Loucy (cell line): ENCODE results near the gene OVOL1.

Source experiments
- EZH2phosphoT487 ChIP-seq: fragments of 200-600 bp; IDR thresholded peaks from 2 replicates; pipeline ENCODE4 v1.6.1; 2018; ENCODE audit warnings: antibody characterized with exemption, mild to moderate bottlenecking, moderate library complexity, borderline replicate concordance
- TF ChIP-seq, protein P1 (sequence below): fragments of 200-600 bp; sonication (generic); conservative IDR thresholded peaks from 2 replicates; pipeline ENCODE4 v1.5.1; 2014; ENCODE audit warnings: mild to moderate bottlenecking, antibody characterized with exemption, low read length

DNA sequence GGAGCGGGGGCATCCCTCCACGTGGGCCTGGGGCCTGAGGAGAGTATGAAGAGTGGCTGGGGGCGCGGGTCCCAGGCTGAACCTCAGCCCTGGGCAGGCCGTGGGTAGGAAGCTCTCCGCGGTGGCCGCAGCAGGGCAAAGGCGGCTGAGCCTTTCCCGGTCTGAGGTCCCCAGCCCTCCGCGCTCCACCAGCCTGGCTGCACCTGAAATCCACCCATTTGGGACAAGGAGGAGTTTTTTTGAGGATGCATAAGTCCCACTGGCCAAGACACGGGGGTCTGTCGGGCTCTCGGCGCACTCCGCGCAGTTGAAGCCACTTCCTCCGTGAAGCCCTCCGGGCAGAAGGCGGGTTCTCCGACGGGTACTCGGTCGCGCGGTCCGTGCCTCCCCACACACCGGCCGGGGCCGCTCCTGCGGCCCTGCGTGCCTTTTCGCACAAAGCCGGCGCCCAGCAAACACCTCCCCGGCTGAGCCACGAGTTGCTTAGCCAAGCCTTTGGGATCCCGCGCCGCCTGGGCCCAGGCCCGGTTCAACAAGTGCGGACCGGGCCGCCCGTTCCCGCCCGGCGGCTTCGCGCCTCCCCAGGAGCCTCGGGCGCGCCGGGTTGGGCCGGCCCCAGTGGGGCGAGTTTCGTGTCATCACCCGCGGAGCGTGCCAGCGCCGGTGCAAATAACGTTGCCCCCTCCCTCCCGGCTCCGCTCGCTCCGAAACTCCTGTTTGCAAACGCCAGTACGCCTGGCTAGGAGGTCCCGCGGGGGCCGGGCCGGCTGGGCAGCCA, 666 bp upstream of the OVOL1 start:
- TF ChIP-seq, protein P1, sequence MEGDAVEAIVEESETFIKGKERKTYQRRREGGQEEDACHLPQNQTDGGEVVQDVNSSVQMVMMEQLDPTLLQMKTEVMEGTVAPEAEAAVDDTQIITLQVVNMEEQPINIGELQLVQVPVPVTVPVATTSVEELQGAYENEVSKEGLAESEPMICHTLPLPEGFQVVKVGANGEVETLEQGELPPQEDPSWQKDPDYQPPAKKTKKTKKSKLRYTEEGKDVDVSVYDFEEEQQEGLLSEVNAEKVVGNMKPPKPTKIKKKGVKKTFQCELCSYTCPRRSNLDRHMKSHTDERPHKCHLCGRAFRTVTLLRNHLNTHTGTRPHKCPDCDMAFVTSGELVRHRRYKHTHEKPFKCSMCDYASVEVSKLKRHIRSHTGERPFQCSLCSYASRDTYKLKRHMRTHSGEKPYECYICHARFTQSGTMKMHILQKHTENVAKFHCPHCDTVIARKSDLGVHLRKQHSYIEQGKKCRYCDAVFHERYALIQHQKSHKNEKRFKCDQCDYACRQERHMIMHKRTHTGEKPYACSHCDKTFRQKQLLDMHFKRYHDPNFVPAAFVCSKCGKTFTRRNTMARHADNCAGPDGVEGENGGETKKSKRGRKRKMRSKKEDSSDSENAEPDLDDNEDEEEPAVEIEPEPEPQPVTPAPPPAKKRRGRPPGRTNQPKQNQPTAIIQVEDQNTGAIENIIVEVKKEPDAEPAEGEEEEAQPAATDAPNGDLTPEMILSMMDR: no peak
- TF ChIP-seq EZH2phosphoT487: no peak
